Prostate gland (tissue), 2 donors: ENCODE results near the gene PRKD3.

ENCODE experiments used
- CTCF ChIP-seq, 4 experiments: fragments of 200-600 bp in 2 of 4; fragments of 450-650 bp in 2 of 4; sonication (generic) in 2 of 4; IDR thresholded peaks; 1 replicate in 3 of 4; 2 replicates in 1 of 4; pipeline ENCODE4 v1.5.1; 2016 to 2019; ENCODE audit warnings: antibody characterized with exemption in 4 of 4, mild to moderate bottlenecking in 2 of 4, moderate library complexity in 2 of 4
- POLR2A ChIP-seq: fragments of 450-650 bp; IDR thresholded peaks from one replicate; pipeline ENCODE4 v1.6.1; 2016; ENCODE audit warnings: antibody characterized with exemption, mild to moderate bottlenecking
- POLR2AphosphoS5 ChIP-seq: sonication (generic); formaldehyde crosslinking; IDR thresholded peaks from one replicate; pipeline ENCODE4 v1.6.1; 2017; ENCODE audit warnings: antibody characterized with exemption

- TF ChIP-seq CTCF (IDR thresholded peaks at IDR 0.05) (no peak), POLR2A (no peak), POLR2AphosphoS5 (no peak)
These were observed 24.1 kb downstream of the PRKD3 start for GRCh38 chr2:37300578-37300977.
